Neural progenitor cell (in vitro differentiated cells): Measurements from ENCODE around the gene PRDX3.

Experiments used
- CTCF ChIP-seq: fragments of 200-600 bp; sonication (generic); IDR thresholded peaks from 2 replicates; pipeline ENCODE4 v1.5.1; 2017; ENCODE audit warnings: antibody characterized with exemption, mild to moderate bottlenecking
- EZH2 ChIP-seq: fragments of 200-600 bp; sonication (generic); IDR thresholded peaks from 2 replicates; pipeline ENCODE4 v1.6.1; 2017; ENCODE audit warnings: antibody characterized with exemption, mild to moderate bottlenecking, moderate library complexity
- EZH2phosphoT487 ChIP-seq: fragments of 200-600 bp; sonication (generic); IDR thresholded peaks from 2 replicates; pipeline ENCODE4 v1.6.1; 2017; ENCODE audit warnings: antibody characterized with exemption

DNA sequence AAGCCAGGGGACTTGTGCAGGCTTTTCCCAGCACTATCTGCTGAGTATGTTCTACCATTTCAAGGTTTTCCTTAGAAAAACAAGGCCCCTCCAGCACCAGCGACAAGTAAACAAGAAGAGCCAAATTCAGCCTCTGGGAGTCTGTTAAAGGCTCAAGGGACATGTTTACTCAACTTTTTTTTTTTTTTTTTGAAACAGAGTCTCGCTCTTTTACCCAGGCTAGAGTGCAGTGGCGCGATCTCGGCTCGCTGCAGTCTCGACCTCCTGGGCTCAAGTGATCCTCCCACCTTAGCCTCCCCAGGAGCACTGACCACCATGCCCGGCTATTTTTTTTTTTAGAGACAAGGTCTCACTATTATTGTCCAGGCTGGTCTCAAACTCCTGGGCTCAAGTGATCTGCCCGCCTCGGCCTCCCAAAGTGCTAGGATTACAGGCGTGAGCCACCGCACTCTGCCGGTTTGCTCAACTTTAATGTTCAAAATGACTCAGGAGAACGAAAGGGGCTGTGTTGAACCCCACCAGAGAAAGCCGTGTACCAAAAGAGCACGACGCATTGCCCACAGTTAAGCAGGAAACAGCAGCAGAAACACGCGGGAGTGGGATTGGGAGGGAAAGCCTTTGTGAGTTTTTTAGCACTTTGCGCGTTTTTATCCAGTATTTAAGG is 772 bp downstream of the PRDX3 start:
- TF ChIP-seq CTCF (no peak), EZH2phosphoT487 (no peak), EZH2 (no peak)
